A549 (cell line): Measurements from ENCODE around the gene CXXC1.

Experiments
- EP300 ChIP-seq, 2 experiments: fragments of >200 bp; sonication (Bioruptor Twin); formaldehyde crosslinking; IDR thresholded peaks; 2 replicates in 1 of 2; 3 replicates in 1 of 2; pipeline ENCODE4 v1.6.1; 2016 to 2017
- JUNB ChIP-seq: fragments of >200 bp; sonication (Bioruptor Twin); formaldehyde crosslinking; IDR thresholded peaks from 2 replicates; pipeline ENCODE4 v1.6.1; 2016
- POLR2A ChIP-seq: IDR thresholded peaks from 2 replicates; pipeline ENCODE4 v1.6.1; 2012; ENCODE audit warnings: mild to moderate bottlenecking, low read length
- TF ChIP-seq, protein P1 (sequence below): fragments of >200 bp; sonication (Bioruptor Twin); formaldehyde crosslinking; IDR thresholded peaks from 3 replicates; pipeline ENCODE4 v1.5.1; 2016
- TF ChIP-seq, protein P2 (sequence below): fragments of 450-650 bp; IDR thresholded peaks from 2 replicates; pipeline ENCODE4 v1.6.1; 2014; ENCODE audit warnings: antibody characterized with exemption
- TF ChIP-seq, protein P3 (sequence below): IDR thresholded peaks from 2 replicates; pipeline ENCODE4 v1.6.1; 2012

DNA sequence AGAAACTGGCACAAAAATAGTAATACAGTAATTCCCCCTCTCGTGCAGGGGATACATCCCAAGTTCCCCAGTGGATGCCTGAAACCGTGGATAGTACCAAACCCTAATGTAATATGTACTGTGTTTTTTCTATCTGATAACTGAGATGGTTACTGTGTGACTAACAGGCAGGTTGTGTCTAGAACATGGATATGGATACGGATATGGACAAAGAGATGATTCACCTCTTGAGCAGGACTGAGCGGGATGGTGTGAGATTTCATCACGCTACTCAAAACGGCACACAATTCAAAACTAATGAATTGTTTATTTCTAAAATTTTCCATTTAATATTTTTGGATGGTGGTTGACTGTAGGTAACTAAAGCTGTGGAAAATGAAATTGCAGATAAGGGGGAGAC, 9.6 kb downstream of the CXXC1 start:
- TF ChIP-seq, protein P1, sequence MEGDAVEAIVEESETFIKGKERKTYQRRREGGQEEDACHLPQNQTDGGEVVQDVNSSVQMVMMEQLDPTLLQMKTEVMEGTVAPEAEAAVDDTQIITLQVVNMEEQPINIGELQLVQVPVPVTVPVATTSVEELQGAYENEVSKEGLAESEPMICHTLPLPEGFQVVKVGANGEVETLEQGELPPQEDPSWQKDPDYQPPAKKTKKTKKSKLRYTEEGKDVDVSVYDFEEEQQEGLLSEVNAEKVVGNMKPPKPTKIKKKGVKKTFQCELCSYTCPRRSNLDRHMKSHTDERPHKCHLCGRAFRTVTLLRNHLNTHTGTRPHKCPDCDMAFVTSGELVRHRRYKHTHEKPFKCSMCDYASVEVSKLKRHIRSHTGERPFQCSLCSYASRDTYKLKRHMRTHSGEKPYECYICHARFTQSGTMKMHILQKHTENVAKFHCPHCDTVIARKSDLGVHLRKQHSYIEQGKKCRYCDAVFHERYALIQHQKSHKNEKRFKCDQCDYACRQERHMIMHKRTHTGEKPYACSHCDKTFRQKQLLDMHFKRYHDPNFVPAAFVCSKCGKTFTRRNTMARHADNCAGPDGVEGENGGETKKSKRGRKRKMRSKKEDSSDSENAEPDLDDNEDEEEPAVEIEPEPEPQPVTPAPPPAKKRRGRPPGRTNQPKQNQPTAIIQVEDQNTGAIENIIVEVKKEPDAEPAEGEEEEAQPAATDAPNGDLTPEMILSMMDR, result no peak
- TF ChIP-seq POLR2A, result no peak
- no peak for TF ChIP-seq JUNB
- TF ChIP-seq, protein P2, sequence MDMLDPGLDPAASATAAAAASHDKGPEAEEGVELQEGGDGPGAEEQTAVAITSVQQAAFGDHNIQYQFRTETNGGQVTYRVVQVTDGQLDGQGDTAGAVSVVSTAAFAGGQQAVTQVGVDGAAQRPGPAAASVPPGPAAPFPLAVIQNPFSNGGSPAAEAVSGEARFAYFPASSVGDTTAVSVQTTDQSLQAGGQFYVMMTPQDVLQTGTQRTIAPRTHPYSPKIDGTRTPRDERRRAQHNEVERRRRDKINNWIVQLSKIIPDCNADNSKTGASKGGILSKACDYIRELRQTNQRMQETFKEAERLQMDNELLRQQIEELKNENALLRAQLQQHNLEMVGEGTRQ, result no peak
- TF ChIP-seq, protein P3, sequence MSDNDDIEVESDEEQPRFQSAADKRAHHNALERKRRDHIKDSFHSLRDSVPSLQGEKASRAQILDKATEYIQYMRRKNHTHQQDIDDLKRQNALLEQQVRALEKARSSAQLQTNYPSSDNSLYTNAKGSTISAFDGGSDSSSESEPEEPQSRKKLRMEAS, result no peak
- no peak for TF ChIP-seq EP300 (IDR thresholded peaks at IDR 0.05)
